HG03045 (cell line): ENCODE data around the gene NECAB3.
"Not testable (repeated sequence)": the region's sequence is repeated elsewhere in the genome, so short reads cannot be mapped to it uniquely, and the experiment has no call there.

ENCODE experiments used
- ATAC-seq: cut with Tn5 transposase; IDR thresholded peaks from one replicate; pipeline ENCODE4 v1.9.1; 2021; ENCODE audit warnings: mild to moderate bottlenecking, moderate library complexity; ENCODE audit not compliant: unreplicated experiment

The NECAB3 gene

DNA sequence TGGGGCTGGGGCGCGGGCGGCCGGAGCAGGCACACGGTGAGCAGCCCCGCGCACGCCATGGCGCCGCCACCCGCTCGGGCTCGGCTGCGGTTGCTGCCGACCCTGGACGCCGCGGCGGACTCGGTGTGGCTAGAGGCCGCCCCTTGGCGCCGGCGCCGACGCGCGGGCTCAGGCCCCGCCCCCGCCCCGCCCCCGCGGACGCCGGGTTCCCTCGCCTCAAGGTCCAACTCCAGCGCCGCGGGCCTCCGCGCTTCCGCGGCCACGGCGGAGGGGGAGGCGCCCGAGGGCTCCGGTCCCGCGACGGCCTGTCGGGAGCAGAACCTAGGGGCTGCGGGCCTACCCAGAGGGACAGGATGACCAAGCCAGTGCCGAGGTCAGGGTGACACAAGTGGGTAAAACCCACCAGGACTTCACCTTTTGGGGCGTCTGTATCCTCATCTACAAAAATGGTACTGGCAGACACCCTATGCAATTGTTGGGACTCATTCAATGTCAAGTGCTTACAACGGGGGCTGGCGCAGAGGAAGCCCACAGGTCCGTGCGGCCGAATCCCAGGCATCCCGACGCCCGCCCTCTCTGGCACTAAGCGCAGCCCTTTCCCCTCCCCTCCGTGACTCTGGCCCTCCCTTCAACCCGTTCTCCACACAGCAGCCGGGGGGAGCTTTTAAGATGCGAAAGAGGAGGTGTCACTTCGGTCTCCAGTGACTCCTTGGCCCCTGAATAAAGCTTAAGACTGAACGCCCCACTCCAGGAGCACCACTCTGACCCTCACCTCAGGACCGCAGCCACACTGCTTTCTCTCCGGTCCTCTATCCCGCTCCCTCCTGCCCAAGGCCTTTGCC lies at the start of gene NECAB3:
NECAB3 (minus strand) TSS at position 135 of the 842 bp plus-strand sequence; CDS start at position 59, 76 bp downstream.
- ATAC-seq: peak; percentile 63

GRCh38 chr20:33721391-33722140 lies 47.3 kb upstream of the NECAB3 start:
- ATAC-seq: no peak

DNA sequence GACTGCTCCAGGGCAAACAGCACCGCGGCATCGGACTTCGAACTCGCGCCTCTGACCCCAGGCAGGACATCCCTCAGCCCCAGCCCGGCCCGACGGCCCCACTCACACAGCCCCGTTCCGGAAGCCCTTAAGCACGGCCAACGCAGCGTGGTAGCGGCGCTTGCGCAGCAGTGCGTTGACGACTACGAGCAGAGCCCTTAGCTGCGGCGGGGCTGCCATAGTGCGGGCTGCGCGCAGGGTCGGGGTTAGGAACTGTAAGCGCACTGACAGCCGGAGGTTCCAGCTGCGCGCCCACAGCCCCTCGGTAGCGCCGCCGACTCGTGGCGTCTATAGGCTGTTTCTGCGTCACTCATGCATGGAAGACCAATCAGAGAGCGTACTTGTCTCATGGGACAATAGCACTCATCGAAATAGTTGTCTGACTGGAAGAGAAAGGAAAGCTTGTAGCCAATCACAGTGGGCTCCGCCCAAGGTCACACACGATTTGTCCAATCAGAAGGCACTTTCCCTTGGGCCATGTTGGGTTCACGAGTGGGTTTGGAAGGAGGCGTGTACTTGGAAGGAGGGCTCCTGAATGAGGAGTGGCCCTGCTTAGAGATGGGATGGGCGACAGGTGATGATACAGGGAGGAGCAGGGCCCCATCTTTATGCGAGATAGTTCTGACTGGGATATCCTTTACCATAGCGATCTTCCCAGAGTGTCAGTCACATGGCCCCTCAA lies 45.9 kb upstream of the NECAB3 start, which contains the start of gene PXMP4:
PXMP4 (minus strand) TSS at position 322 of the 721 bp plus-strand sequence; CDS start at position 219, 103 bp downstream.
- peak; percentile 94 for ATAC-seq

GRCh38 chr20:33719277-33719988 lies 45.2 kb upstream of the NECAB3 start:
- ATAC-seq: no peak

- no peak for ATAC-seq
Measured at GRCh38 chr20:33716498-33716897, 42.3 kb upstream of the NECAB3 start.

- ATAC-seq: no peak
Measured at GRCh38 chr20:33713865-33714367, 39.7 kb upstream of the NECAB3 start.

GRCh38 chr20:33711446-33711738 lies 37.2 kb upstream of the NECAB3 start:
- ATAC-seq: no peak

- no peak for ATAC-seq
Measured at GRCh38 chr20:33710681-33711445, 36.6 kb upstream of the NECAB3 start.

- no peak for ATAC-seq
Measured at GRCh38 chr20:33709905-33710541, 35.8 kb upstream of the NECAB3 start.

- ATAC-seq: no peak
Measured at GRCh38 chr20:33709398-33709797, 35.2 kb upstream of the NECAB3 start.

GRCh38 chr20:33707668-33708067 lies 33.4 kb upstream of the NECAB3 start:
- ATAC-seq: no peak

DNA sequence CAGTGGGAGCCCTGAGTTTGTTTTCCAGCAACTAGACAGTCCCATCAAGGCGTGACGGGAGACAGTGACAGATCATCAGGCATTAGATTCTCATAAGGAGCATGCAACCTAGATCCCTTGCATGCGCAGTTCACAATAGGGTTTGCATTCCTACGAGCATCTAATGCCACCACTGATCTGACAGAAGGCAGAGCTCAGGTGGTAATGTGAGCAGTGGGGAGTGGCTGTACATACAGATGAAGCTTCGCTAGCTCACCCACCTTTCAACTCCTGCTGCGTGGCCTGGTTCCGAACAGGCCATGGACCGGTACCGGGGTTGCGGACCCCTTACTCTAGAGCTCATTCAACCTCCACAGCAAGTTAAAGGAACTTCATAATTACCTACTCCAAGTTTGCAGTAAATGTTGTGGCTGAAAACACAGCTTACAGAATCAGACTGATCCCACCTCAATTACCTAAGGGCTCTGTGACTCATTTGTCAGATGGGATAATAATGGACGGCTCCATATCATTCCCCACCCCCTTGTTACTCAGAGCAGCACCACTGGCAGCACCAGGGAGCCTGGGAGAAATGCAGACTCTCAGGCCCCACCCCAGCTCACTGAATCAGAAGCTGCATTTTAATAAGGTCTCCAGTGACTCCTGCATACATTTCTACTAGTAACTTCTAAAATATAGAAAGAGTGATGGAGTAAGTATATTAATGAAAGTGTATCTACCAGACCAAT lies 30.1 kb upstream of the NECAB3 start:
- no peak for ATAC-seq

- no peak for ATAC-seq
Measured at GRCh38 chr20:33703498-33704137, 29.4 kb upstream of the NECAB3 start.

DNA sequence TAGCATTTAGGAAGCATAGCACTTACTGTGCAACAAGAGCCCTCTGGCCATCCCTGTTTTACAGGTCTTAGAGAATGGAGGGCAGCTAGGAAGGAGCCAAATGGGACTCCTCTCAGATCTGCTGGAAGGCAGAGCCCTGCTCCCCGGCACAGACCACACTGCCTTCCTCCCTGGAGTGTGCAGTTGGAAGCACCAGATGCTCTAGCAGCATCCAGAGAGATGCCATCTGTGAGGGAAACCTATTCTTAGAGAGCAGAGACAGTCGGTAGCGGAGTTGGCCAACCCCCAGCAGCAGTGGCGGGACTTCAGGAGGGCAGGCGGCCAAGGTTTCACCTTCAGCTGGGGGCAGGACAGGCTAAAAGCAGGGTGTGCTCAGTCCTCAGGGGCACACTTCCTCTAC lies 28.6 kb upstream of the NECAB3 start:
- ATAC-seq: no peak

- no peak for ATAC-seq
Measured at GRCh38 chr20:33701629-33702450, 27.6 kb upstream of the NECAB3 start.

DNA sequence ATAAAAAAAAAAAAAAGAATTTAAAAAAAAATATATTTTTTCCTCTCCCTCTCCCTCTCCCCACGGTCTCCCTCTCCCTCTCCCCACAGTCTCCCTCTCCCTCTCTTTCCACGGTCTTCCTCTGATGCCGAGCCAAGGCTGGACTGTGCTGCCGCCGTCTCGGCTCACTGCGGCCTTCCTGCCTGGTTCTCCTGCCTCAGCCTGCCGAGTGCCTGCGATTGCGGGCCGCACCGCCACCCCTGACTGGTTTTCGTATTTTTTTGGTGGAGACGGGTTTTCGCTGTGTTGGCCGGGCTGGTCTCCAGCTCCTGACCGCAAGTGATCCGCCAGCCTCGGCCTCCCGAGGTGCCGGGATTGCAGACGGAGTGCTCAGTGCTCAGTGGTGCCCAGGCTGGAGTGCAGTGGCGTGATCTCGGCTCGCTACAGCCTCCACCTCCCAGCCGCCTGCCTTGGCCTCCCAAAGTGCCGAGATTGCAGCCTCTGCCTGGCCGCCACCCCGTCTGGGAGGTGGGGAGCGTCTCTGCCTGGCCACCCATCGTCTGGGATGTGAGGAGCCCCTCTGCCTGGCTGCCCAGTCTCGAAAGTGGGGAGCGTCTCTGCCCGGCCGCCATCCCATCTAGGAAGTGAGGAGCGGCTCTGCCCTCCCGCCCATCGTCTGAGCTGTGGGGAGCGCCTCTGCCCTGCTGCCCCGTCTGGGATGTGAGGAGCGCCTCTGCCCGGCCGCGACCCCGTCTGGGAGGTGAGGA lies 26.6 kb upstream of the NECAB3 start:
- not testable (repeated sequence) for ATAC-seq

DNA sequence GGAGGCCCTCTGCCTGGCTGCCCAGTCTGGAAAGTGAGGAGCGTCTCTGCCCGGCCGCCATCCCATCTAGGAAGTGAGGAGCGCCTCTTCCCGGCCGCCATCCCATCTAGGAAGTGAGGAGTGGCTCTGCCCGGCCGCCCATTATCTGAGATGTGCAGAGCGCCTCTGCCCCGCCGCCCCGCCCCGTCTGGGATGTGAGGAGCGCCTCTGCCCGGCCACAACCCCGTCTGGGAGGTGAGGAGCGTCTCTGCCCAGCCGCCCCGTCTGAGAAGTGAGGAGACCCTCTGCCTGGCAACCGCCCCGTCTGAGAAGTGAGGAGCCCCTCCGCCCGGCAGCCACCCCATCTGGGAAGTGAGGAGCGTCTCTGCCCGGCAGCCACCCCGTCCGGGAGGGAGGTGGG lies 24.7 kb upstream of the NECAB3 start:
- ATAC-seq: not testable (repeated sequence)
